ENCODE measurements around the gene SSTR3.

SSTR3 gene

DNA sequence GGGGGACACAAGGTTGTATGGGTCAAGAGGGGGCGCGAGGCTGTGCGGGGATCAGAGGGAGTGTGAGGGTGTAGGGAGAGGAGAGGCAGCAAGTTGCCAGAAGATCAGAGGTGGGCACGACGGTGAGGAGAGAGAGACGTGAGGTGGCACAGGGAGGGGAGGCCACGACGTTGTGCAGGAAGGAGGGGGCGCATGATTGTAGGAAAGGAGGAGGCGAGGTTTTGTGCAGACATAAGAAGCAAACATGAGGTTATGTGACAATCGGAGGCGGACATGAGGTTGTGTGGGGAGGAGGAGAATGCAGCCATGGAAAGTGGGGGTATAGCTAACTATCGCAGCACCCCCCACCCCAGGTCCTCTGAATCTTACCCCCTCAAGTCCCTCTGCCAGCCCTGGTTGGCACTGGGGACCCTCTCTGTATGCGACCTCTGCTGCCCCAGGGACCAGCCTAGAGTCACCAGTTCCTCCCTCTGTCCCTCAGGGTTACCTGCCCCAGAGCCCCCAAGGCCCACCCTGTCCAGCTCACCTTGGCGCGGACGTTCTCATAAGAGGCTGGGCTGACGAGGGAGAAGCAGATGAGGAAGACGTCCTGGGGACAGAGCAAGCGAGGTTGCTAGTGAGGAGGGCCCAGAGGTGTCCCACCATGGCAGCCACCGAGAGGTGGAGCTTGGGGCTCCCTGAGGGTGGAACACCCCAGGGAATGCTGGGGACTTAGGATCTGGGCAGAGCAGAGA lies 19.3 kb upstream of the SSTR3 start:
- Histone ChIP-seq H3K27me3 (ENCODE audit: control insufficient read depth, insufficient read depth, low read length) (no peaks in the 10 kb centered on the region), H3K36me3 (ENCODE audit: control insufficient read depth, low read depth, low read length) (no peaks in the 10 kb centered on the region), H3K4me3 (ENCODE audit: low read length) (no peak overlapping the region), H3K9ac (ENCODE audit: low read length) (no peak overlapping the region), H3K4me1 (ENCODE audit: control insufficient read depth, low read depth, low read length) (no peaks in the 10 kb centered on the region), H3K27ac (ENCODE audit: low read length) (no peak overlapping the region), H3K9me3 (ENCODE audit: control insufficient read depth, low read depth, low read length) (no peaks in the 10 kb centered on the region)

DNA sequence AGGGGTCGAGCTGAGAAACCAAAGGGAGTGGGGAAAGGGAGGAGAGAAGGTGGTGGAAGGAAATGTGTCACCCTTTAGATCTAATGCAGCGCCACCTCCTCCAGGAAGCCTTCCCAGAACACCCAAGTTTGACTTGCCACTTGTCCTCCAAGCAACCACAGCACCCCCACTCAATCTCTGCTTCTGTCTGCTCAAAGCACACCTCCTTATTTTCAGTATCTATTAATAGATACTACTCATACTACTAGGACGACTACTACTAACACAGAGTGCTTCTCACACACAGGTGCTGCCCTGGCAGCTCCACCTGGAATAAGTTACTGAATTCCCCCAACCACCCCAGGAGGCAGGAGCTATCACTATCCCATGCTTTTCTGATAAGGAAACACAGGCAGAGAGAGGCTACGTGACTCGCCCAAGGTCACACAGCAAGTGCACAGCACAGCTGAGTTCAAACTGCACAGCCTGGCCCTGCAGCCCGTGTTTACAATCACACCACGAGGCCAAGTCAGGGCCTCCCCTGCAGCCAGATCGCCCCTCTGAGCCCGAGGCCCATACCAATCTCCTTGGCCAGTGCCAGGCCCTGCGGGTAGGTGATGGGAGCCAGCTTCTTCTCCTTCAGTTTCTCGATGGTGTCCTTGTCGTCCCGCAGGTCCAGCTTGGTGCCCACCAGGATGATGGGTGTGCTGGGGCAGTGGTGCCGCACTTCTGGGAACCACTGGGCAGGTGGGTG lies 18.6 kb upstream of the SSTR3 start:
- no peak overlapping the region for H3K9ac ChIP-seq (ENCODE audit: low read length)
- H3K4me1 ChIP-seq (ENCODE audit: control insufficient read depth, low read depth, low read length), result no peaks in the 10 kb centered on the region
- no peak overlapping the region for H3K4me3 ChIP-seq (ENCODE audit: low read length)
- H3K36me3 ChIP-seq (ENCODE audit: control insufficient read depth, low read depth, low read length), result no peaks in the 10 kb centered on the region
- H3K9me3 ChIP-seq (ENCODE audit: control insufficient read depth, low read depth, low read length), result no peaks in the 10 kb centered on the region
- no peaks in the 10 kb centered on the region for H3K27me3 ChIP-seq (ENCODE audit: control insufficient read depth, insufficient read depth, low read length)
- no peak overlapping the region for H3K27ac ChIP-seq (ENCODE audit: low read length)

DNA sequence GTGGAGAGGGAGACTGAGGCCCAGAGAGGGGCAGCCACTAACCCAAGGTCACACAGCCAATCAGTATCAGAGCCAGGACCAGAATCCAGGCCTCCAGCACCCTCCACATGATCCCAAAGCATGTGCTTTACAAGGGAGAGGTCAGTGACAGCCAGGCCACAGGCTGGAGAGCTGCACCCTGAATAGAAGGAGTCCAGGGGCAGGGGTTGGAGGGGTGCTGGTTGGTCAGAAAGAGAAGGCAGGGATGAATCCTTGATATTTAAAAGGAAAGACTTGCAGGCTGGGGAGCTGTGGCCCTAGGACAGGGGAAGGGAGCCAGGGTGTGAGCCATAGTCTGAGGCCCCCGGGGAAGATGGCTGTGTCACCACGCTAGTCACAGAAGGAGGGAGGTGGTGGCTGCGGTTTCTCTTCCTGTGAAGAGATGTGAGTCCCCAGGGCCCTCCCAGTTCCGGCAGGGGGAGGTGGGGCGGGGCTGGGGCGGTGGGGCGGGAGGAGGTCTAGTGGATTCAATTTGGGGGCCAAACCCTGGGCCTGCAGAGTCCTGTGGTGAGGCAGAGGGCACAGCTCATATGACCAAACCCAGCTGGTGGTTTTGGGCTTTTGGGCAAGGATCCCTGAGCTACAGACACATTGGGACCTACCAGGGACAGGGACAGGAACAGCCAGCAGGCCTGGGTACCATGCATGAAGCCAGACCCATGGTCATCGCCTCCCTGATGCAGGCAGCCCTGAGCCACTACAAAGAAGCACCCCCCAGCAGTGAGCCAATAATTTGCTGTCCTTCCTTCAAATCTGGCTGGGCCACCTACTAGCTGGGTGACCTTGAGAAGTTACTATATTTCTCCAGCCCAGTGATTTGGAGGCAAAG lies 17.8 kb upstream of the SSTR3 start:
- Histone ChIP-seq H3K4me3 (ENCODE audit: low read length) (no peak overlapping the region), H3K9ac (ENCODE audit: low read length) (no peak overlapping the region), H3K4me1 (ENCODE audit: control insufficient read depth, low read depth, low read length) (no peaks in the 10 kb centered on the region), H3K27ac (ENCODE audit: low read length) (no peak overlapping the region), H3K9me3 (ENCODE audit: control insufficient read depth, low read depth, low read length) (no peaks in the 10 kb centered on the region), H3K36me3 (ENCODE audit: control insufficient read depth, low read depth, low read length) (no peaks in the 10 kb centered on the region), H3K27me3 (ENCODE audit: control insufficient read depth, insufficient read depth, low read length) (no peaks in the 10 kb centered on the region)

GRCh38 chr22:37229012-37229804 lies 16.9 kb upstream of the SSTR3 start:
- H3K9ac ChIP-seq (ENCODE audit: low read length), result no peak overlapping the region
- no peaks in the 10 kb centered on the region for H3K27me3 ChIP-seq (ENCODE audit: control insufficient read depth, insufficient read depth, low read length)
- no peak overlapping the region for H3K27ac ChIP-seq (ENCODE audit: low read length)
- no peak overlapping the region for H3K4me3 ChIP-seq (ENCODE audit: low read length)
- no peaks in the 10 kb centered on the region for H3K9me3 ChIP-seq (ENCODE audit: control insufficient read depth, low read depth, low read length)
- H3K36me3 ChIP-seq (ENCODE audit: control insufficient read depth, low read depth, low read length), result no peaks in the 10 kb centered on the region
- H3K4me1 ChIP-seq (ENCODE audit: control insufficient read depth, low read depth, low read length), result no peaks in the 10 kb centered on the region

DNA sequence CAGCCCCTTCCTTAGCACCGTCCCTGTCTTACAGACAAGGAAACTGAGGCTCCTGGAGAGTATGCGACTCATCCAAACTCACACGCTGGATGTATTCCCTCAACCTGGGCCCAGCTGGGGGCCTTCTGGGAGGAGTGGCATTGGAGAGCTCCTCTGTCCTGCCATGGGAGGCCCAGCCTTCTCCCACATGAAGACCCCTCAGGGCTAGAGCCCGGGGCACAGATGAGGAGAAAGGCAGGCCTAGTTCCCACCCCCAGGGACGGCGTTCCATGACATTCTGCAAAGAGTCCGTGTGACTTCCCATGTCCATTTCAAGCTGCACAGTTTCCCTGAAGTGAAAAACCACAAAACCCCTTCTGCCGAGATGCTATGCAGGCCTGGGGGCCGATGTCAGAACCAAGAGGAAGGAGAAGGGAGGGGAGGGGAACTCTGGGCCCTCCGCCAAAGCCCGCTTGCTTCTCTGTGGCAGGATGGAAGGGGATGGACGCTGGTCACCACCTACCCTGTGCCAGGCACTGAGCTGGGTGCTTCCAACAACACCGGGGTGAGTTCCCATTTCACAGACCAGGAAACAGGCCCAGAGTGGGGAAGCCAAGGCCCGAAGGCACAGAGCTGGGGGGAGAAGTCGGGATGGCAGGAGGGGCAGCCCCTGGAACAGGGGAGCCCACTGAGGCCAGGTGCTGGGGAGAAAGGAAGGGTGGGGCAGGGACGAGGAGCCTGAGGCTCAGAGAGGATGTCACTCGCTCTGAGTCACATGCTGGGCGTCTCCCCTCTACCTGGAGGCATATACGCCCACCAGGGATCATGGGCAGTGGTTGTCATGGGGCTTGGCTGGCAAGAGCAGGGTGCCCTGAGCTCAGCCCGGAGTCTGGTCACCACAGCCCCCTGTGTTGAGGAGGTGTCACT lies 16.1 kb upstream of the SSTR3 start:
- Histone ChIP-seq H3K9me3 (ENCODE audit: control insufficient read depth, low read depth, low read length) (no peaks in the 10 kb centered on the region), H3K4me1 (ENCODE audit: control insufficient read depth, low read depth, low read length) (no peaks in the 10 kb centered on the region), H3K36me3 (ENCODE audit: control insufficient read depth, low read depth, low read length) (no peaks in the 10 kb centered on the region), H3K27me3 (ENCODE audit: control insufficient read depth, insufficient read depth, low read length) (no peaks in the 10 kb centered on the region), H3K9ac (ENCODE audit: low read length) (no peak overlapping the region), H3K27ac (ENCODE audit: low read length) (no peak overlapping the region), H3K4me3 (ENCODE audit: low read length) (no peak overlapping the region)

DNA sequence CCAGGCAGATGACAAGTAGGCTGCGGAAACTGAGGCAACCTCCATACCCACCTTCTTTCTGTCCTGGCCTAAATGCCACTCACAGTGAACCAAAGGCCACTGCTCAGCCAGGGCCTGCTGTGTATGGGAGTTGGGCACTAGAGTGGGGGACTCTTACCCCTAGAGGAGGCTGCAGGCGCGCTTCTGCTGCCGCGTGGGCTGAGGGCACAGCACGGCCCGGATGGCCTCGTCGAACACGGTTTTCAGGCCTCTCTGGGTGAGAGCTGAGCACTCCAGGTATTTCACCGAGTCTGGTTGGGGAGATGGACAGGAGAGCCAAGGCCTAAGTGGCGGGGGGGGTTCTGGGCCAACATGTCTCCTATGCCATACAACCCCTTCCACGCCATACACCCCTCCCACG lies 14.2 kb upstream of the SSTR3 start:
- no peaks in the 10 kb centered on the region for H3K9me3 ChIP-seq (ENCODE audit: control insufficient read depth, low read depth, low read length)
- no peaks in the 10 kb centered on the region for H3K4me1 ChIP-seq (ENCODE audit: control insufficient read depth, low read depth, low read length)
- H3K4me3 ChIP-seq (ENCODE audit: low read length), result no peak overlapping the region
- H3K9ac ChIP-seq (ENCODE audit: low read length), result no peak overlapping the region
- no peaks in the 10 kb centered on the region for H3K27me3 ChIP-seq (ENCODE audit: control insufficient read depth, insufficient read depth, low read length)
- H3K36me3 ChIP-seq (ENCODE audit: control insufficient read depth, low read depth, low read length), result no peaks in the 10 kb centered on the region
- H3K27ac ChIP-seq (ENCODE audit: low read length), result no peak overlapping the region

GRCh38 chr22:37226087-37226486 lies 13.8 kb upstream of the SSTR3 start:
- H3K4me1 ChIP-seq (ENCODE audit: control insufficient read depth, low read depth, low read length), result no peaks in the 10 kb centered on the region
- H3K27me3 ChIP-seq (ENCODE audit: control insufficient read depth, insufficient read depth, low read length), result no peaks in the 10 kb centered on the region
- H3K9ac ChIP-seq (ENCODE audit: low read length), result no peak overlapping the region
- H3K36me3 ChIP-seq (ENCODE audit: control insufficient read depth, low read depth, low read length), result no peaks in the 10 kb centered on the region
- H3K27ac ChIP-seq (ENCODE audit: low read length), result no peak overlapping the region
- H3K9me3 ChIP-seq (ENCODE audit: control insufficient read depth, low read depth, low read length), result no peaks in the 10 kb centered on the region
- no peak overlapping the region for H3K4me3 ChIP-seq (ENCODE audit: low read length)

- Histone ChIP-seq H3K27ac (ENCODE audit: low read length) (no peak overlapping the region), H3K4me3 (ENCODE audit: low read length) (no peak overlapping the region), H3K4me1 (ENCODE audit: control insufficient read depth, low read depth, low read length) (no peaks in the 10 kb centered on the region), H3K9ac (ENCODE audit: low read length) (no peak overlapping the region), H3K9me3 (ENCODE audit: control insufficient read depth, low read depth, low read length) (no peaks in the 10 kb centered on the region), H3K36me3 (ENCODE audit: control insufficient read depth, low read depth, low read length) (no peaks in the 10 kb centered on the region), H3K27me3 (ENCODE audit: control insufficient read depth, insufficient read depth, low read length) (no peaks in the 10 kb centered on the region)
Measured at GRCh38 chr22:37225481-37225880, 13.2 kb upstream of the SSTR3 start.

- no peaks in the 10 kb centered on the region for H3K27me3 ChIP-seq (ENCODE audit: control insufficient read depth, insufficient read depth, low read length)
Measured at GRCh38 chr22:37224757-37225420, 12.6 kb upstream of the SSTR3 start.

GRCh38 chr22:37223965-37224551 lies 11.8 kb upstream of the SSTR3 start:
- no peaks in the 10 kb centered on the region for H3K9me3 ChIP-seq (ENCODE audit: control insufficient read depth, low read depth, low read length)
- H3K9ac ChIP-seq (ENCODE audit: low read length), result no peak overlapping the region
- no peak overlapping the region for H3K27ac ChIP-seq (ENCODE audit: low read length)
- H3K4me1 ChIP-seq (ENCODE audit: control insufficient read depth, low read depth, low read length), result no peaks in the 10 kb centered on the region
- H3K27me3 ChIP-seq (ENCODE audit: control insufficient read depth, insufficient read depth, low read length), result no peaks in the 10 kb centered on the region
- no peak overlapping the region for H3K4me3 ChIP-seq (ENCODE audit: low read length)
- no peaks in the 10 kb centered on the region for H3K36me3 ChIP-seq (ENCODE audit: control insufficient read depth, low read depth, low read length)

More at GRCh38 chr22:37224757-37225420, 12.6 kb upstream of the SSTR3 start:
- Histone ChIP-seq H3K36me3 (ENCODE audit: control insufficient read depth, low read depth, low read length) (no peaks in the 10 kb centered on the region), H3K4me3 (ENCODE audit: low read length) (no peak overlapping the region), H3K27ac (ENCODE audit: low read length) (no peak overlapping the region), H3K4me1 (ENCODE audit: control insufficient read depth, low read depth, low read length) (no peaks in the 10 kb centered on the region), H3K9ac (ENCODE audit: low read length) (no peak overlapping the region), H3K9me3 (ENCODE audit: control insufficient read depth, low read depth, low read length) (no peaks in the 10 kb centered on the region)
